Measurements from ENCODE around the gene MAPKBP1.

DNA sequence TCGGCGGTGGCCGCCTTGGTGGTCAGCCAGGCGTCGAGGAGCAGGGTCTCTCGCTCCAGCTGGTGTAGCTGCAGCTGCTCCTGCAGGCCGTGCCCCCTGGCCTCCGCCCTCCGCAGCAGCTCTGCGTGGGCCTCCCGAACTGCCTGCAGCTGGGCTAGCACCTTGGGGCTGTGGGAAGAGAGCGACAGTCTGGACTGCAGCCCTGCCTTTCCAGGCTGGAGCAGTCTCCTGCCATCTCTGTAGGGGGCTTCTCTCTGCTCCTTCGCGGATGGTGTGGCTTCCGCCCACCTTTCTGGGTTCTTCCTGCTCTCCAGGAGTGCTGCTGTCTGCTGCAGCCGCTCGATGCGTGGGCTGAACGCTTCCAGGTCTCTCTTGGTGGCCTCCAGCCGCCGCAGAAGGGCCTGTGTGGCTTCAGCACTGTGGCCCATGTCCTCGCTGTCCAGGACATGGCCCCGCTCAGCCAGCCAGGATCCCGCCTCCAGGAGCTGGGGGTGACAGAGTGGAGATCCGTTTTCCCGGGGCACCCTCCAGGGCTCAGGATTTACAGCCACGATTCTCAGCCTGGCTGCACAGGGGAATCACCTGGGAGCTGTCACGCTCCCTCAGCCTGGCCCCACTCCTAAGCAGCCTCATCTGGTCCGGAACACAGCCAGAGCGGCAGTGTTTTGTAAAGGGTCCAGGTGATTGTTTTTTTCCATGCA, 81.1 kb downstream of the MAPKBP1 start:
- TF ChIP-seq, protein P1, sequence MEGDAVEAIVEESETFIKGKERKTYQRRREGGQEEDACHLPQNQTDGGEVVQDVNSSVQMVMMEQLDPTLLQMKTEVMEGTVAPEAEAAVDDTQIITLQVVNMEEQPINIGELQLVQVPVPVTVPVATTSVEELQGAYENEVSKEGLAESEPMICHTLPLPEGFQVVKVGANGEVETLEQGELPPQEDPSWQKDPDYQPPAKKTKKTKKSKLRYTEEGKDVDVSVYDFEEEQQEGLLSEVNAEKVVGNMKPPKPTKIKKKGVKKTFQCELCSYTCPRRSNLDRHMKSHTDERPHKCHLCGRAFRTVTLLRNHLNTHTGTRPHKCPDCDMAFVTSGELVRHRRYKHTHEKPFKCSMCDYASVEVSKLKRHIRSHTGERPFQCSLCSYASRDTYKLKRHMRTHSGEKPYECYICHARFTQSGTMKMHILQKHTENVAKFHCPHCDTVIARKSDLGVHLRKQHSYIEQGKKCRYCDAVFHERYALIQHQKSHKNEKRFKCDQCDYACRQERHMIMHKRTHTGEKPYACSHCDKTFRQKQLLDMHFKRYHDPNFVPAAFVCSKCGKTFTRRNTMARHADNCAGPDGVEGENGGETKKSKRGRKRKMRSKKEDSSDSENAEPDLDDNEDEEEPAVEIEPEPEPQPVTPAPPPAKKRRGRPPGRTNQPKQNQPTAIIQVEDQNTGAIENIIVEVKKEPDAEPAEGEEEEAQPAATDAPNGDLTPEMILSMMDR (IDR thresholded peaks at IDR 0.05) = no peak
- no peak for TF ChIP-seq ZFX (IDR thresholded peaks at IDR 0.05; ENCODE audit: borderline replicate concordance)

Data from 22Rv1 (cell line).